ENCODE results near the gene CCDC107. TPM values are rescaled to one million over a fixed set of nuclear protein-coding genes. Genes with fewer than 3 reads are reported as not detected.
A peak's percentile ranks its signal among the peaks of the same experiment; 100 is the strongest.

CCDC107 gene
- total RNA-seq, 5 donors from 2014 or later (not counting 1 experiment from before 2014, with no cell fraction given): 17.7 to 29.8 (median 27.5) TPM

- WGBS (ENCODE audit: insufficient coverage): 100% methylated on average over 1 of the region's 3 CpGs
- ATAC-seq (replicated peaks in 1 of 4): peak in 2 of 4 experiments; percentile 7 to 13
- H3K36me3 ChIP-seq (ENCODE audit: control insufficient read depth in 2 of 2, extremely low read depth in 1 of 2, insufficient read depth in 1 of 2, low read length in 1 of 2): peaks cover 36 to 46% of the 10 kb centered on the region in 2 donors
- H3K27ac ChIP-seq (ENCODE audit: low read length): no peak overlapping the region
- peaks cover 23% of the 10 kb centered on the region for H3K36me3 Mint-ChIP-seq
- no peak overlapping the region for H3K4me3 Mint-ChIP-seq
- no peaks in the 10 kb centered on the region for H3K27me3 Mint-ChIP-seq
- no peaks in the 10 kb centered on the region for H3K9me3 ChIP-seq
- ChIA-PET POLR2A (no interaction called here), CTCF (interaction anchor here (0.6 to 4.7 kb wide), 28 partner anchors 8 to 1389 kb away, joined by 3 to 50 read pairs (median 5); partner anchors contain the start of genes ARHGEF39 (in 1 of the 2), CCDC107 (in 1 of the 2), GBA2 (in 1 of the 2) and RGP1 (in 1 of the 2))
- DNase-seq: no peak
- H3K4me1 Mint-ChIP-seq: peaks cover 20 to 22% (median 21%) of the 10 kb centered on the region in 3 donors
- no peak overlapping the region for H3K27ac Mint-ChIP-seq
- peaks cover 2 to 15% of the 10 kb centered on the region in 2 experiments for H3K4me1 ChIP-seq (ENCODE audit: control insufficient read depth in 1 of 2, extremely low read depth in 1 of 2, insufficient read depth in 2 of 2, low read length in 2 of 2)
- no peaks in the 10 kb centered on the region for H3K27me3 ChIP-seq (replicated peaks in 1 of 2; ENCODE audit: control insufficient read depth in 2 of 2, extremely low read depth in 1 of 2, insufficient read depth in 2 of 2, low read length in 1 of 2)
- H3K9me3 Mint-ChIP-seq: no peaks in the 10 kb centered on the region
- no peak overlapping the region for H3K4me3 ChIP-seq (ENCODE audit: control insufficient read depth in 1 of 2, extremely low read depth in 1 of 2, low read length in 1 of 2)
These were observed 37.9 kb downstream of the CCDC107 start for GRCh38 chr9:35695943-35696401.

GRCh38 chr9:35696520-35697215 is 38.6 kb downstream of the CCDC107 start:
- peaks cover 36 to 53% of the 10 kb centered on the region in 2 donors for H3K36me3 ChIP-seq (ENCODE audit: control insufficient read depth in 2 of 2, extremely low read depth in 1 of 2, insufficient read depth in 1 of 2, low read length in 1 of 2)
- WGBS (ENCODE audit: insufficient coverage): 66% methylated on average over 4 of the region's 9 CpGs
- peak in 31 of 35 experiments; percentile 15 to 75 (median 39) for DNase-seq
- Mint-ChIP-seq H3K27ac (peak overlapping the region; percentile 64 to 66), H3K9me3 (no peaks in the 10 kb centered on the region), H3K4me3 (no peak overlapping the region), H3K4me1 (peaks cover 13 to 15% (median 14%) of the 10 kb centered on the region in 3 donors), H3K36me3 (peaks cover 23% of the 10 kb centered on the region), H3K27me3 (no peaks in the 10 kb centered on the region)
- ATAC-seq (replicated peaks in 1 of 4): peak; percentile 85 to 93 (median 88)
- no peaks in the 10 kb centered on the region for H3K9me3 ChIP-seq
- peaks cover 0 to 9% of the 10 kb centered on the region in 2 experiments for H3K4me1 ChIP-seq (ENCODE audit: control insufficient read depth in 1 of 2, extremely low read depth in 1 of 2, insufficient read depth in 2 of 2, low read length in 2 of 2)
- CTCF ChIA-PET: interaction anchor here (0.6 to 4.7 kb wide), 35 partner anchors 8 to 646 kb away, joined by 3 to 50 read pairs (median 4); partner anchors contain the start of genes TLN1 (in 2 of the 2), ARHGEF39 (in 1 of the 2), CCDC107 (in 1 of the 2) and GBA2 (in 1 of the 2)
- no peaks in the 10 kb centered on the region for H3K27me3 ChIP-seq (replicated peaks in 1 of 2; ENCODE audit: control insufficient read depth in 2 of 2, extremely low read depth in 1 of 2, insufficient read depth in 2 of 2, low read length in 1 of 2)
- no peak overlapping the region for H3K27ac ChIP-seq (ENCODE audit: low read length)
- POLR2A ChIA-PET: interaction anchor here in 1 of 2 donors (1.0 kb wide), 1 partner anchor 10 kb away, joined by 3 read pairs; no protein-coding TSS in a partner anchor
- H3K4me3 ChIP-seq (ENCODE audit: control insufficient read depth in 1 of 2, extremely low read depth in 1 of 2, low read length in 1 of 2): no peak overlapping the region

GRCh38 chr9:35697486-35697885 is 39.4 kb downstream of the CCDC107 start:
- 95% methylated on average over 13 of the region's 14 CpGs for WGBS (ENCODE audit: insufficient coverage)
- Histone ChIP-seq H3K27ac (ENCODE audit: low read length) (no peak overlapping the region), H3K9me3 (no peaks in the 10 kb centered on the region), H3K4me1 (ENCODE audit: control insufficient read depth in 1 of 2, extremely low read depth in 1 of 2, insufficient read depth in 2 of 2, low read length in 2 of 2) (peaks cover 0 to 9% of the 10 kb centered on the region in 2 experiments), H3K36me3 (ENCODE audit: control insufficient read depth in 2 of 2, extremely low read depth in 1 of 2, insufficient read depth in 1 of 2, low read length in 1 of 2) (peaks cover 41 to 62% of the 10 kb centered on the region in 2 donors), H3K27me3 (replicated peaks in 1 of 2; ENCODE audit: control insufficient read depth in 2 of 2, extremely low read depth in 1 of 2, insufficient read depth in 2 of 2, low read length in 1 of 2) (no peaks in the 10 kb centered on the region), H3K4me3 (ENCODE audit: control insufficient read depth in 1 of 2, extremely low read depth in 1 of 2, low read length in 1 of 2) (no peak overlapping the region)
- DNase-seq: no peak
- Mint-ChIP-seq H3K36me3 (peaks cover 23% of the 10 kb centered on the region), H3K4me1 (peaks cover 9 to 10% (median 9%) of the 10 kb centered on the region in 3 donors), H3K9me3 (no peaks in the 10 kb centered on the region), H3K27me3 (no peaks in the 10 kb centered on the region), H3K4me3 (no peak overlapping the region), H3K27ac (no peak overlapping the region)
- ChIA-PET POLR2A (interaction anchor here (0.6 to 1.0 kb wide), 2 partner anchors 9 to 1553 kb away, joined by 3 to 4 read pairs; no protein-coding TSS in a partner anchor), CTCF (interaction anchor here (0.7 to 4.7 kb wide), 11 partner anchors 10 to 113 kb away, joined by 3 to 50 read pairs (median 6); partner anchors contain the start of genes CCDC107 (in 1 of the 2), GBA2 (in 1 of the 2), RGP1 (in 1 of the 2) and RMRP (in 1 of the 2))
- ATAC-seq (replicated peaks in 1 of 4): no peak

- Histone ChIP-seq H3K36me3 (ENCODE audit: control insufficient read depth in 2 of 2, extremely low read depth in 1 of 2, insufficient read depth in 1 of 2, low read length in 1 of 2) (peaks cover 44 to 69% of the 10 kb centered on the region in 2 donors), H3K9me3 (no peaks in the 10 kb centered on the region), H3K27ac (ENCODE audit: low read length) (no peak overlapping the region), H3K4me3 (ENCODE audit: control insufficient read depth in 1 of 2, extremely low read depth in 1 of 2, low read length in 1 of 2) (no peak overlapping the region), H3K27me3 (replicated peaks in 1 of 2; ENCODE audit: control insufficient read depth in 2 of 2, extremely low read depth in 1 of 2, insufficient read depth in 2 of 2, low read length in 1 of 2) (no peaks in the 10 kb centered on the region), H3K4me1 (ENCODE audit: control insufficient read depth in 1 of 2, extremely low read depth in 1 of 2, insufficient read depth in 2 of 2, low read length in 2 of 2) (peaks cover 0 to 9% of the 10 kb centered on the region in 2 experiments)
- POLR2A ChIA-PET: no interaction called here
- H3K36me3 Mint-ChIP-seq: peaks cover 29% of the 10 kb centered on the region
- H3K4me3 Mint-ChIP-seq: no peak overlapping the region
- ATAC-seq (replicated peaks in 1 of 4) (no peak), DNase-seq (no peak)
- no peaks in the 10 kb centered on the region for H3K9me3 Mint-ChIP-seq
- CTCF ChIA-PET: interaction anchor here (1.8 to 4.7 kb wide), 3 partner anchors 29 to 40 kb away, joined by 6 to 50 read pairs (median 8); partner anchors contain the start of genes CCDC107 (in 1 of the 2), RMRP (in 1 of the 2) and TLN1 (in 1 of the 2)
- no peak overlapping the region for H3K27ac Mint-ChIP-seq
- peaks cover 9 to 10% (median 9%) of the 10 kb centered on the region in 3 donors for H3K4me1 Mint-ChIP-seq
- 100% methylated on average over 4 of the region's 5 CpGs for WGBS (ENCODE audit: insufficient coverage)
- no peaks in the 10 kb centered on the region for H3K27me3 Mint-ChIP-seq
These were observed 40.1 kb downstream of the CCDC107 start for GRCh38 chr9:35698231-35698630.

GRCh38 chr9:35700031-35700430 is 41.9 kb downstream of the CCDC107 start:
- H3K27ac ChIP-seq (ENCODE audit: low read length): no peak overlapping the region
- H3K4me3 Mint-ChIP-seq: no peak overlapping the region
- no peak for ATAC-seq (replicated peaks in 1 of 4)
- H3K9me3 Mint-ChIP-seq: no peaks in the 10 kb centered on the region
- H3K4me3 ChIP-seq (ENCODE audit: control insufficient read depth in 1 of 2, extremely low read depth in 1 of 2, low read length in 1 of 2): no peak overlapping the region
- peaks cover 9 to 10% (median 9%) of the 10 kb centered on the region in 3 donors for H3K4me1 Mint-ChIP-seq
- 97% methylated on average over 11 of the region's 11 CpGs for WGBS (ENCODE audit: insufficient coverage)
- DNase-seq: no peak
- H3K9me3 ChIP-seq: no peaks in the 10 kb centered on the region
- H3K4me1 ChIP-seq (ENCODE audit: control insufficient read depth in 1 of 2, extremely low read depth in 1 of 2, insufficient read depth in 2 of 2, low read length in 2 of 2): peaks cover 0 to 9% of the 10 kb centered on the region in 2 experiments
- H3K36me3 Mint-ChIP-seq: peaks cover 46% of the 10 kb centered on the region
- ChIA-PET POLR2A (no interaction called here), CTCF (interaction anchor here in 1 of 2 donors (1.1 kb wide), 1 partner anchor 30 kb away, joined by 9 read pairs; no protein-coding TSS in a partner anchor)
- H3K27ac Mint-ChIP-seq: no peak overlapping the region
- no peaks in the 10 kb centered on the region for H3K27me3 ChIP-seq (replicated peaks in 1 of 2; ENCODE audit: control insufficient read depth in 2 of 2, extremely low read depth in 1 of 2, insufficient read depth in 2 of 2, low read length in 1 of 2)
- H3K36me3 ChIP-seq (ENCODE audit: control insufficient read depth in 2 of 2, extremely low read depth in 1 of 2, insufficient read depth in 1 of 2, low read length in 1 of 2): peaks cover 55 to 87% of the 10 kb centered on the region in 2 donors
- H3K27me3 Mint-ChIP-seq: no peaks in the 10 kb centered on the region

GRCh38 chr9:35700942-35701341 is 42.9 kb downstream of the CCDC107 start:
- DNase-seq: no peak
- H3K4me1 ChIP-seq (ENCODE audit: control insufficient read depth in 1 of 2, extremely low read depth in 1 of 2, insufficient read depth in 2 of 2, low read length in 2 of 2): peaks cover 0 to 9% of the 10 kb centered on the region in 2 experiments
- no peak overlapping the region for H3K4me3 Mint-ChIP-seq
- H3K36me3 Mint-ChIP-seq: peaks cover 49% of the 10 kb centered on the region
- no peaks in the 10 kb centered on the region for H3K9me3 ChIP-seq
- H3K27ac ChIP-seq (ENCODE audit: low read length): no peak overlapping the region
- peaks cover 9 to 10% (median 9%) of the 10 kb centered on the region in 3 donors for H3K4me1 Mint-ChIP-seq
- no peak for ATAC-seq (replicated peaks in 1 of 4)
- POLR2A ChIA-PET: no interaction called here
- no peaks in the 10 kb centered on the region for H3K27me3 ChIP-seq (replicated peaks in 1 of 2; ENCODE audit: control insufficient read depth in 2 of 2, extremely low read depth in 1 of 2, insufficient read depth in 2 of 2, low read length in 1 of 2)
- no peaks in the 10 kb centered on the region for H3K27me3 Mint-ChIP-seq
- no peak overlapping the region for H3K4me3 ChIP-seq (ENCODE audit: control insufficient read depth in 1 of 2, extremely low read depth in 1 of 2, low read length in 1 of 2)
- no peak overlapping the region for H3K27ac Mint-ChIP-seq
- peaks cover 57 to 96% of the 10 kb centered on the region in 2 donors for H3K36me3 ChIP-seq (ENCODE audit: control insufficient read depth in 2 of 2, extremely low read depth in 1 of 2, insufficient read depth in 1 of 2, low read length in 1 of 2)
- CTCF ChIA-PET: interaction anchor here in 1 of 2 donors (1.1 kb wide), 1 partner anchor 30 kb away, joined by 9 read pairs; no protein-coding TSS in a partner anchor
- no peaks in the 10 kb centered on the region for H3K9me3 Mint-ChIP-seq

Data from T-cell (primary cell).